ENCODE measurements around the gene ZNF699.
"Not testable (repeated sequence)": the region's sequence is repeated elsewhere in the genome, so short reads cannot be mapped to it uniquely, and the experiment has no call there.

The ZNF699 gene

DNA sequence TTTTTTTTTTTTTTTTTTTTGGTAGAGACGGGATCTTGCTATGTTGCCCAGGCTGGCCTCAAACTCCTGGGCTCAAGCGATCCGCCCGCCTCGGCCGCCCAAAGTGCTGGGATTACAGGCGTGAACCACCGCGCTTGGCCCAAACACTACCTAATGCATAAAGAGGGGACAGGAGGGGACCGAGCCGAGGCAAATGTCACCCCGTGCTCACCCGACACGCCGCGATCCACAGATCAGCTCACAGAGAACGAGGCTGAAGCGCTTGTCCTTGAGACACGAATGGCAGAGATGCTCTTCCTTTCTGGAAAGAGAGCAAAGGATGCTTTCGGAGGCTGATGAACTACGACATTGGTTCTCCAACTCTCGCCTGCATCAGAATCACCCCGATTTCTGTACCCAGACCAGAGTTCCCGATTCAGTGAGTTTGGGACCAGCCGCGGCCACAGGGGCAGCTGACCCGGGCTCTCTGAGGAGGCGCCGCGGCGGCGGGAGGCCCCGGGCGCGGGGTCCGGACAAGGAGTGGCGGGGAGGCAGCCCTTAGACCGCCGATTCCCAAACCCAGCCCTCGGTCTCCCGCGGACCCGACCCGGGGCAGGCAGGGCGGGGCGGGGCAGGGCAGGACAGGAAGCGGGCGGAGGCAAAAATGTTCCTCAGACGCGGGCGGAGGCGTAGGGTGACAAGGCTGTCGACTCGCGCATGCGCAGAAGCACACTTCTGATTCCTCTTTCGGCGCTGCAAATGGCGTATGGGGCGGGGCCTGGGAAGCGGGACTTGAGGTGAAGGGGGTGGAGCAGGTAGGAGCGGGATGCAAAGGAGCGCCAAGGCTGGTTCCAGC lies at the start of gene ZNF699:
TSS of gene ZNF699 (minus strand) at position 700 of the 835 bp plus-strand sequence. CDS start 4,719 bp downstream, outside the sequence.
- peak; percentile 96 for DNase-seq (ENCODE audit: low read depth)

DNA sequence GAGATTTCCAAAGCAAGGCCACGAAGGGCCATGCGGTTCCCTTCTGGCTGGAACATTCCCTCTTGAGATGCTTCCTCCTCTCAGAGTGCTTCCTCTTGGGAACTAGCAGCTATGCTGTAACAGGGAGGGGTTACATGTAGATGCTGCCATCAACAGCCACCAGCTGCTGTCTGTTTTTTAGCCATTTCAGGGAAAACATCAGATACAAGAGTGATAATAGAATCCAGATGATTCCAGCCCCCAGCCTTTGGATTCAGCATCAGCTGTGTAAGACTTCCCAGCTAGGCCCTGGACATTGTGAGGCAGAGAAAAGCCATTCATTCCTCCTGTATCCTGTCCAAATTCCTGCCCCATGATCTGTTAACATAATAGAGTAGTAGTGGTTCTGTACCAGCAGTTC lies 45.0 kb upstream of the ZNF699 start:
- no peak for DNase-seq (ENCODE audit: low read depth)

DNA sequence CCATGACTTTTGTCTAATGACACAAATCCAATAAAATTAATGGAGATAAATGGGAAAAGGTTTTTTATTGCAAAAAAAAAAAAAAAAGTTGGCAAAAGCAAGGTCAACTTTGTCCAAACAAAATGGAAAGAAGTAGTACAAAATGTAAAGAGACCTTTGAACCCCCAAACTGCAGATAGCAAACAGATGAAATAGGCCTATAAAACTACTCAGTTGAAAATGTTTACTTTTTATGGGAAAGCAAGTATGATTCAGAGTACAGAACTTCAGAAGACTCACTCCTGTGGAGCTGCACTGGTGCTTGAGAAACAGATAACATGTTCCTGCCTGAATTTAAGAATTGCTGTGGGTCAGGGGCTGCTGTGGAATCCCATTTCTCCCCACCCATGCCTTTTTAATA lies 43.4 kb upstream of the ZNF699 start:
- DNase-seq (ENCODE audit: low read depth), result no peak

DNA sequence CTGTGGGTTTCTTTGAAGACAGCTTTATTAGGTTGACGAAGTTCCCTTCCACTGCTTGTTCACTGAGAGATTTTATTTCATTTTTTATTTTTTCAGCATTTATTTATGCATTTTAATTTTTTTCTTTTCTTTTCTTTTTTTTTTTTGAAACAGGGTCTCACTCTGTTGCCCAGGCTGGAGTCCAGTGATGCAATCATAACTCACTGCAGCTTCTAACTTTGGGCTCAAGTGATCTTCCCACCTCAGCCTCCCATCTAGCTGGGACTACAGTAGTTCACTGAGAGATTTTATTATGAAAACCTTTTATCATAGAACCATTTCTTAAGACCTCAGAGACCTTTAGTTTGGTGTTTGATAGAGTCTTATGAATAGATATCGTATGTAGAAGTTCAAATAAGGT lies 42.9 kb upstream of the ZNF699 start:
- DNase-seq (ENCODE audit: low read depth), result no peak

DNA sequence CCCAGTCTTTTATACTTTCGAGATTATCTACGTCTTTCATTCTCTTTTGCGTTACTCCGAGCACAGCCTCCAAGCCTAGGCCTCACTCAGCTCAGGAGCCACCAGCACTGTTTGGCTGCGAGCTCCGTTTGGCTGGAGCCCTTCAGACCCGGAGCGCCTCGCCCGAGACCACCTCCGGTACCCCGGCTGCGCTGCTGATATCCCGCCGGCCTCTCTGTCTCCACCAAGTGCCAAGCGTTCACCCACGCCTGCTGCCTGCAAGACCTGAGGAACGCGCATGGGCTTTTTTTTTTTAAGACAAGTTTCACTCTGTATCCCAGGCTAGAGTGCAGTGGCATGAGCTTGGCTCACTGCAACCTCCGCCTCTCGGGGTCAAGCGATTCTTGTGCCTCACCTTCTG lies 39.0 kb upstream of the ZNF699 start:
- no peak for DNase-seq (ENCODE audit: low read depth)

DNA sequence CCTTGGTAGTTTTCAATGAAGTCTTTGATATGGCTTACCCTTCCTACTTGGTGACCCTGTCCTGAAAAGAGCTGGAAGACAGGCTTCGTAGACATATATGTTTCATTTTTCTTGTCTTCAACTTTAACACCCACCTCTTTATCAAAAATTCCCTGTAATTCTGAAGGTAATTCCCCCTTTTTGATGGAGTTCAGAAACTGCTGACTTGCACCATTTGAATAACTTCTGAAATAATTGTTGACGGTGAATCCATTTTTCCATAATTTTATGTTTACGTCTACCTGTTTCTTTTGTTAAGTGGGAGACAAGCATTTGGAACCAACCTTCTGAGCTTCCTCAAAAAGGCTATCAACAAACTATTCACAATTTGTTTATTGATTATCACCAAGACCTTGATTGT lies 38.6 kb upstream of the ZNF699 start:
- no peak for DNase-seq (ENCODE audit: low read depth)

DNA sequence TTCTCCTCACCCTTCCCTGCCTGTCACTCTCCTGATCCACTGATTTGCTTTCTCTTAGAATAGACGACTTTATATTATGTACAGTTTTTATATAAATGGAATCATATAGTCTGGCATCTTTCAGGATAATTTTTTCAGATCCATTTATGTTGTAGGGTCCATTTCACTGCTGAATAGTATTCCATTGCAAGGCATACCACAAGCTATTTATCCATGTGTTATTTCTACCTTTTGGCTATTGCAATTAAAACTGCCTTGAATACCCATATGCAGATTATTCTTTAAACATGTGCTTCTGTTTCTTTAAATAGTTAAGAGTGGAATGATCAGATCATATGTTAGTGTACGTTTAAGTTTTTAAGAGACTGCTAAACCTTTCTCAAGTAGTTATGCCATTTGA lies 35.4 kb upstream of the ZNF699 start:
- no peak for DNase-seq (ENCODE audit: low read depth)

DNA sequence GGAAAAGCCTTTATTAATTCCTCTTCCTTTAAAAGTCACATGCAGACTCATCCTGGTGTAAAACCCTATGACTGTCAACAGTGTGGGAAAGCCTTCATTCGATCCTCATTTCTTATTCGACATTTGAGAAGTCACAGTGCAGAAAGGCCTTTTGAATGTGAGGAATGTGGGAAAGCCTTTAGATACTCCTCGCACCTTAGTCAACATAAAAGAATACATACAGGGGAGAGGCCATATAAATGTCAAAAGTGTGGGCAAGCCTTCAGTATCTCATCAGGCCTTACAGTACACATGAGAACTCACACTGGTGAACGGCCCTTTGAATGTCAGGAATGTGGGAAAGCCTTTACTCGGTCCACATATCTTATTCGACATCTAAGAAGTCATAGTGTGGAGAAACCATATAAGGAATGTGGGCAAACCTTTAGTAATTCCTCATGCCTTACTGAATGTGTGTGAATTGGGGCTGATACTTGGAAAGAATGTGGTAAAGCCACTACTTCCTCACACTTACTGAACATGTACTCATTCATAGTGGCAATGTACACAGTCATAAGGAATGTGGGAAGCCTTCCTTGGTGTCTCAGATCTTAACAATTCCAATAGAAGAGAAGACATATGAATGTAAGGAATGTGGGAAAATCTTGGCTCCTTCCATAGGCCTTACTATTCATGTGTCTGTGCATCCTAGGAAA lies 33.1 kb upstream of the ZNF699 start:
- DNase-seq (ENCODE audit: low read depth), result no peak

DNA sequence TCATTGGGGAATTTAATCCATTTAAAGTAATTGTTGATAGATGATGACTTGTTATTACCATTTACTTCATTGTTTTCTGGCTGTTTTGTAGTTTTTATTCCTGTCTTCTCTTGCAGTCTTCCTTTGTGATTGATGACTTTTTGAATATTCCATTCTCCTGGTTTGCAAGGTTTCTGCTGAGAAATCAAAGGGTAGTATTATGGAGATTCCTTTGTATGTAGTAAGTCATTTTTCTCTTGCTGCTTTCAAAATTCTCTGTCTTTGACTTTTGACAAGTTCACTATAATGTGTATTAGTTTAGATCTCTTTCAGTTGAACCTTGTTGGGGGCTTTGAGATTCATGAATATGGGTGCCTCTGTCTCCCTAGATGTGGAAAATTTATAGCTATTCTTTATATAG lies 20.4 kb upstream of the ZNF699 start:
- DNase-seq (ENCODE audit: low read depth), result no peak

DNA sequence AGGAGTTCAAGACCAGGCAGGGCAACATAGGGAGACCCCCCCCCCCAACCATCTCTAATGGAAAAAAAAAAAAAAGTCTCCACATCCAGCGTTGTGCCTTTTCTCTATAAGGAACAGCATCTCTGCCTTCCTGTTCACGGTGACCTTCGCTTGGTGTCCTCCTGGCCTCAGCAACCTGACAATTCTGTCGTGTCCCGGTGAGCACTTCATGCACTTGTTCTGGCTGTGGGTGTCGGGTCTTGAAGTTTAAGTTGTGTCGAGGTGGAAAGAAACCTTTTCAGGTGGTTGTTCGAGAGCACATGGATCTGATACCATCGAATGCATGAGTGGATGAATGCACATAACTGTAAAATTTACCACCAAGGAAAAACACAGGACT lies 14.9 kb upstream of the ZNF699 start:
- no peak for DNase-seq (ENCODE audit: low read depth)

DNA sequence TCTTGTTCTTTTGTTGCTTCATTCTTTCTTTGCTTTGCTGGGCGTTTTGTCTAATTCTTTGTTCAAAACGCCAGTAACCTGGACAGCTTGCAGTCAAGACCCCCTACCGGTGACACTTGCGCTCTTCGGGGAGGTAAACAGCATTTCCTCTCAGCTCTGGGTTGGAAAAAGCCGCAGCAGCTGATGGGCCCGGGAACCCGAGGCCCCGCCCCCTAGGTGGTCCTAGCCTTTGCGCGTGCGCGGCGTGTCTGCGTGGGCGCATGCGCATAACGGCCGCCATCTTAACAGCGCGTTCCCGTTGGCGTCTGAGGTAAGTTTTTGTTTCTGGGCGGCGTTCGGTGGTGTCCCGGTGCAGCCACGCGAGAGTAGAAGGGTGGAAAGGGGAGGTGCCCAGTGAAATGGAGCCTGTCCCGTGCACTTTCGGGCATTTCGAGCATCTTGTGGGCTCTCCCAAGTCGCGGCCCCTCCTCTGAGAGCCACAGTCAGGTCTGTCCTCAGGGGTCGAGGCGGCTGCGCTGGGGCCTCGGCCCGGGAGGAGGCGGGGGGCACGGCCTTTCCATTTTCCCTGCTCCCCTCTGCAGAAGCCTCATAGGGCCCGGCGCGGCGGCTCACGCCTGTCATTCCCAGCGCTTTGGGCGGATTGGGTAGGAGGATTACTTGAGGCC lies 14.4 kb upstream of the ZNF699 start, which contains the start of gene ZNF559:
TSS of gene ZNF559 (plus strand) at position 261 of the 665 bp plus-strand sequence. CDS start 14,371 bp downstream, outside the sequence.
- peak; percentile 90 for DNase-seq (ENCODE audit: low read depth)

DNA sequence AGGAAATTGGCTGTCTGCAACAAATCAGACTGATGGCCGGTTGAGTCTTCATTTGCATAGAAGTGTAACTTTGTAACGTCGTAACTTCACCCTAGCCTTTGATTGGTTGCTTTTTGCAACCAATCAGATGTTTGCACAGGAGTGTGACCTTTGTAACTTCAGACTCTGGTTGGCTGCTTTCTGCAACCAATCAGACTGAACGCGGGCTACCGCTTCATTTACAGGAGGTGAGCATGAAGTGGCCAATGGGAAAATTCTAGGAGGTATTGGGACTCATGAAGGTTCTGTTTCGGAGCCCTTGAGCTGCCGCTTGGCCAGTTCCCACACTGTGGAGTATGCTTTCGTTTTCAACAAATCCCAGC lies 13.9 kb upstream of the ZNF699 start:
- peak; percentile 45 for DNase-seq (ENCODE audit: low read depth)

DNA sequence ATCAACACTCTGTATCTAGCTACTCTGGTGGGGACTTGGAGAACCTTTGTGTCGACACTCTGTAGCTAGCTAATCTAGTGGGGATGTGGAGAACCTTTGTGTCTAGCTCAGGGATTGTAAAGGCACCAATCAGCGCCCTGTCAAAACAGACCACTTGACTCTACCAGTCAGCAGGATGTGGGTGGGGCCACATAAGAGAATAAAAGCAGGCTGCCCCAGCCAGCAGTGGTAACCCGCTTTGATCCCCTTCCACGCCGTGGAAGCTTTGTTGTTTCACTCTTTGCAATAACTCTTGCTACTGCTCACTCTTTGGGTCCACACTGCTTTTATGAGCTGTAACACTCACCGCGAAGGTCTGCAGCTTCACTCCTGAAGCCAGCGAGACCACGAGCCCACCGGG lies 12.6 kb upstream of the ZNF699 start:
- DNase-seq (ENCODE audit: low read depth), result not testable (repeated sequence)

DNA sequence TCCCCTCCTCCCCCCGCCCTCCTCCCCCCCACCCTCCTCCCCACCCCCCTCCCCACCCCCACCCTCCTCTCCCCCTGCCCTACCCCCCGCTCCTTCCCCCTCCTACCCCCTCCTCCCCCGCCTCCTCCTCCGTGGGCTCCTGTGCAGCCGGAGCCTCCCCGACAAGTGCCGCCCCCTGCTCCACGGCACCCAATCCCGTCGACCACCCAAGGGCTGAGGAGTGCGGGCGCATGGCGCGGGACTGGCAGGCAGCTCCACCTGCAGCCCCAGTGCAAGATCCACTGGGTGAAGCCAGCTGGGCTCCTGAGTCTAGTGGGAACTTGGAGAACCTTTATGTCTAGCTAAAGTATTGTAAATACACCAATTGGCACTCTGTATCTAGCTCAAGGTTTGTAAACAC lies 12.1 kb upstream of the ZNF699 start:
- not testable (repeated sequence) for DNase-seq (ENCODE audit: low read depth)

DNA sequence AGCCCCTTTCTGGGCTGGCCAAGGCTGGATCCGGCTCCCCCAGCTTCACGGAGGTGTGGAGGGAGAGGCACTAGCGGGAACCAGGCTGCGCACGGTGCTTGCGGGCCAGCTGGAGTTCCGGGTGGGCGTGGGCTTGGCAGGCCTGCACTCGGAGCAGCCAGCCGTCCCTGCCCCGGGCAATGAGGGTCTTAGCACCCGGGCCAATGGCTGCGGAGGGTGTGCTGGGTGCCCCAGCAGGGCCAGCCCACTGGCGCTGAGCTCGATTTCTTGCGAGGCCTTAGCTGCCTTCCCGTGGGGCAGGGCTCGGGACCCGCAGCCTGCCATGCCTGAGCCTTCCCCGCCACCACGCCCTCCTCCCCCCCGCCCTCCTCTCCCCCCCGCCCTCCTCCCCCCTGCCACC lies 11.7 kb upstream of the ZNF699 start:
- DNase-seq (ENCODE audit: low read depth), result no peak

DNA sequence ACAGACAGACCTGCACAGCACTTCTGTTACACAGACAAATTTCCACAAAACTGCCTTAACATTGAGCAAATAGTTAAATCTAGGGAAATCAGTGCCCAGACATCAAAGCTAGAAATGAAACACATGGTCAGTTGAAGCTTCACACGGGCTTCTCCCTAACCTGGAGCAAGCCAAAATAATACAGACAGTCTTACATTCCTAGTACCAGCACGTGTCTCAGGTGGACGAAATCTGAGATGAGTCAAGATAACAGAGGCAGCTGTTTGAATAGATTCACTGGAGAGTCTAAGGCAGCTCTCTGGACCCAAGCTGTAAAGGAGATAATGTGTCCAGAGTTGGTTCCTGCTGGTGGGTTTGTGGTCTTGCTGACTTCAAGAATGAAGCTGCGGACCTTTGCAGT lies 4.1 kb upstream of the ZNF699 start:
- no peak for DNase-seq (ENCODE audit: low read depth)

DNA sequence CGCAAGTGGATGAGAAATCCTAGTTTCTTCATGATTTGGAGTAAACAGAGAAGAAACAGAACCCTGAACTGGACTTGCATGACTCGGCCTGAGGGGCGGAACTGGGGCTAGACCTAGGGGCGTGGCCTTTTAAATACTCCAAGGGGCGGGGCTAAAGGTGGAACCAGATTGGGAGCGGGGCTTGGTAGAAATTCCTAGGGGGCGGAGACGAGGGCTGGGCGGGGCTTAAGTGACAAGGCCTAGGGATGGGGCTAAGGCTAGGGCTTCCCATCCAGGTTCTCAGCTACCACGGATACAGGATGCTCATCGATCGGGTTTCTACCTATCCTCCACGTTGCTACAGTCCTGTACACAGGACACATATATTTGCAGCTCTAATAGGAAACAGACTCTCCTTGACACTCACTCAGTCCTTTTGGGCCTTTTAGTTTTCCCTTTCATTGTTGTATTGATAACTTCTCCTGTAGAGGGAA lies 372 bp upstream of the ZNF699 start:
- DNase-seq (ENCODE audit: low read depth), result no peak

DNA sequence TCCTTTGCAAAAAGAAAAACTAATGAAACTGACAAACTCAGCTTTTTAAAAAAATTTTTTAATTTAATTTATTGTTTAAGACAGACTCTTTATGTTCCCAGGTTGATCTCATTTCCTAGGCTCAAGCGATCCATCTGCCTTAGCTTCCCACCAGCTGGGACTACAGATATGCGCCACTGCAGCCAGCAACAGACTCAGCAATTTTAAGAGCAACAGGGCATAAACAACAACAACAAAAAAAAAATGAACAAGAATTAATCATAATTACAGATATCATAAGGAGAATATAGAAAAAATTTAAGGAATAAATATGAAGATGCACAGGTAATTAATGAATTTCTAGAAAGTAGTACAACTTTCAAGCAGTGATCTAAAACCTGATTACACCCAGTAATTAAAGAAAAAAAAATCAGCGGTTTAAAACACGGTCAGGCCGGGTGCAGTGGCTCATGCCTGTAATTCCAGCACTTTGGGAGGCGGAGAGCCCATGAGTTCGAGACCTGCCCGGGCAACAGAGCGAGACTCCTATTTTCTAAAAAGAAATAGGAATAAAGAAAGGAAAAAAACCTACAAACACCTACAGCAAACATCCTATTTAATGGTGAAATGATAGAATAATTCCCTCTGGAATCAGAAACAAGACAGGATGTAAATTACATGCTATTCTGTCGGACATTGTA lies 1.4 kb downstream of the ZNF699 start:
- DNase-seq (ENCODE audit: low read depth), result no peak

DNA sequence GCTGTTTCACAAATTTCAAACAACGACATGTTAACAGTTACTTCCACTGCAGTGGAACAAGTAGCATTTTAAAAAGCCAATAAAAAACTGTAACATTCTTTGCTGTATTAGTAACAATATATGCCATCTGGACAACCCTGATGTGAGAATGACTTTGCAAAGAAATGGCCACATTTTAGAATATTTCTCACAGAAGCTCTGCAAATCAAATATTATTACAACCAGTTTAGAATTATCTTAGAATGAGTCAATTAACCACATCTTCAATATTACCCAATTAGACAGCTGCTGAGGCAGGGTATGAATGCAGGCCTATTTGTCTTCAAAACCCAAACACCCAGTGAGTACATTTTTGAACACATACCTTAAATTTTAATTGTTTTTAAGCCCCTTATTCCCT lies 3.2 kb downstream of the ZNF699 start:
- DNase-seq (ENCODE audit: low read depth), result peak; percentile 72

DNA sequence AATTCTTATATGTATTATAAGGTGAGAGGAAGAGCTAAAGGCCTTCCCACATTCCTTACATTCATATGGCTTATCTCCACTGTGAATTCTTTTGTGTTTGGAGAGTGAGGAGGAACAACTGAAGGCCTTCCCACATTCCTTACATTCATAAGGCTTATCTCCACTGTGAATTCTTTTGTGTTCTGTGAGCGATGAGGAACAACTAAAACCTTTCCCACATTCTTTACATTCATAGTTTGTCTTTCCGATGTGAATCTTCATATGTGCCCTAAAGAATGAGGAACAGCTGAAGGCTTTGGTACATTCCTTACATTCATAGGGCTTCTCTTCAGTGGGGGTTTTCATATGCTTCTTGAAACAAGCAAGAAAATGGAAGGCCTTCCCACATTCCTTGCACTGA lies 13.3 kb downstream of the ZNF699 start:
- no peak for DNase-seq (ENCODE audit: low read depth)

DNA sequence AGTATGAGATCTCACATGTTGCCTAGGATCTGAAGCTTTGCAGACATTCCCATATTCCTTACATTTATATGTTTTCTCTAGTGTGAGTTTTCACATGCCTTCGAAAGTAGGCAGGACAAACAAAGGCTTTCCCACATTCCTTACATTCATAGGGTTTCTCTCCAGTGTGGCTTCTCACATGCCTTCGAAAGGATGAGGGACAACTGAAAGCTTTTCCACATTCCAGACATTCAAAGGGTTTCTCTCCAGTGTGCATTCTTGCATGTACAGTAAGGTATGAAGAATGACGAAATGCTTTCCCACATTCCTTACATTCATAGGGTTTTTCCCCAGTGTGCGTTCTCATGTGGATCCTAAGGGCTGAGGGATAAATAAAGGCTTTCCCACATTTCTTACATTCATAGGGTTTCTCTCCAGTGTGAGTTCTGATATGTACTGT lies 14.2 kb downstream of the ZNF699 start:
- no peak for DNase-seq (ENCODE audit: low read depth)

DNA sequence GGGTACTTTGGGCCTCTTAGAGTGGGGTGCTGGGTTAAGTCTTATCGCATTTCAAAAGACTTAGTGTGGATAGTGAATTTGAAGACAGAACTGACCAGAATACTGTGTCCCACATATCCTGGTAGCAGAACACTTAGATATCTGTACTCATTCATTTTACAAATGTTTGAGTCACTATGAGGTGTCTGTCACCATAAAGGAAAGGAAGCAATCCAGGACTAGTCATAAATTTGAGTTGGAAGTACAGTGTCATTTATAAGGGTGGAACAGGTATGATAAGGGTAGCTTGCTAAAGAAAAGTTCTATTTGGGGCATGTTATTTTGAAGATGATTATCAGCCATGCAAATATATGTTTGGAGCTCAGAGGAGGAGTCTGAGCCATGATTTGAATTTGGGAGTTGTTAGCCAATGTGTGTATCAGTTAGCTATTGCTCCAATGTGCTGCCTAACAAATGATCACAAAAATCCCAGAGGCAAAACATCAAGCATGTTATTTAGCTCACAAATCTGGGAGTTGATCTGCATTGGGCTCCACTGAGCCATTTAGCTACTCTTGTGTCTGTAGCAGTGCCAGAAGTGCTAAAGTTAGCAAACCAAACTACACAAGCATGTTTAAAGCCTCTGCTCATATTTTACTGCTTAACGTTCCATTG lies 20.3 kb downstream of the ZNF699 start:
- DNase-seq (ENCODE audit: low read depth), result no peak
